Loucy (cell line): ENCODE results near the gene ETDA.
A peak's percentile ranks its signal among the peaks of the same experiment; 100 is the strongest.

ENCODE experiments used
- H2AFZ ChIP-seq: fragments of 200-600 bp; sonication (generic); 2 replicates; pipeline ENCODE4 v1.6.0; 2016; ENCODE audit warnings: antibody characterized with exemption, mild to moderate bottlenecking, low read length, moderate library complexity
- H3F3A ChIP-seq: fragments of 200-600 bp; 2 replicates; pipeline ENCODE4 v1.6.0; 2016; ENCODE audit warnings: antibody characterized with exemption, low read depth, mild to moderate bottlenecking
- H3K27me3 ChIP-seq: fragments of 200-600 bp; sonication (generic); 2 replicates; pipeline ENCODE4 v1.6.1; 2014; ENCODE audit warnings: low read length, mild to moderate bottlenecking; ENCODE audit not compliant: insufficient read depth, poor library complexity, severe bottlenecking
- H3K36me3 ChIP-seq: fragments of 200-600 bp; sonication (generic); 2 replicates; pipeline ENCODE4 v1.6.1; 2016; ENCODE audit warnings: low read length; ENCODE audit not compliant: insufficient read depth
- H3K4me1 ChIP-seq: fragments of 200-600 bp; sonication (generic); 2 replicates; pipeline ENCODE4 v1.5.1; 2014; ENCODE audit warnings: low read length, mild to moderate bottlenecking; ENCODE audit not compliant: insufficient read depth, poor library complexity, severe bottlenecking
- H3K4me2 ChIP-seq: fragments of 200-600 bp; sonication (generic); 2 replicates; pipeline ENCODE4 v1.6.0; 2014; ENCODE audit warnings: antibody characterized with exemption, low read length, low read depth, mild to moderate bottlenecking; ENCODE audit not compliant: poor library complexity, severe bottlenecking
- H3K4me3 ChIP-seq: fragments of 200-600 bp; sonication (generic); 2 replicates; pipeline ENCODE4 v1.5.1; 2014; ENCODE audit warnings: low read length, mild to moderate bottlenecking, mixed read lengths; ENCODE audit not compliant: poor library complexity, severe bottlenecking
- H3K79me2 ChIP-seq: fragments of 200-600 bp; sonication (generic); 2 replicates; pipeline ENCODE4 v1.6.1; 2014; ENCODE audit warnings: low read length; ENCODE audit not compliant: insufficient read depth
- H3K9ac ChIP-seq: fragments of 200-600 bp; sonication (generic); 2 replicates; pipeline ENCODE4 v1.6.0; 2014; ENCODE audit warnings: mild to moderate bottlenecking, low read depth, low read length, moderate library complexity; ENCODE audit not compliant: poor library complexity, severe bottlenecking
- H3K9me2 ChIP-seq: fragments of 200-600 bp; sonication (generic); replicated peaks from 2 replicates; pipeline ENCODE4 v1.6.1; 2016; ENCODE audit warnings: low read depth, low read length, mixed read lengths
- H3K9me3 ChIP-seq: fragments of 200-600 bp; sonication (generic); 2 replicates; pipeline ENCODE4 v1.6.1; 2014; ENCODE audit warnings: mild to moderate bottlenecking, antibody characterized with exemption, low read length, low read depth; ENCODE audit not compliant: insufficient read depth
- H4K20me1 ChIP-seq: fragments of 200-600 bp; sonication (generic); 2 replicates; pipeline ENCODE4 v1.6.0; 2014; ENCODE audit warnings: antibody characterized with exemption, low read length, mild to moderate bottlenecking; ENCODE audit not compliant: insufficient read depth, poor library complexity, severe bottlenecking
- EZH2phosphoT487 ChIP-seq: fragments of 200-600 bp; IDR thresholded peaks from 2 replicates; pipeline ENCODE4 v1.6.1; 2018; ENCODE audit warnings: antibody characterized with exemption, mild to moderate bottlenecking, moderate library complexity, borderline replicate concordance
- TF ChIP-seq, protein P1 (sequence below): fragments of 200-600 bp; sonication (generic); conservative IDR thresholded peaks from 2 replicates; pipeline ENCODE4 v1.5.1; 2014; ENCODE audit warnings: mild to moderate bottlenecking, antibody characterized with exemption, low read length

The ETDA gene

DNA sequence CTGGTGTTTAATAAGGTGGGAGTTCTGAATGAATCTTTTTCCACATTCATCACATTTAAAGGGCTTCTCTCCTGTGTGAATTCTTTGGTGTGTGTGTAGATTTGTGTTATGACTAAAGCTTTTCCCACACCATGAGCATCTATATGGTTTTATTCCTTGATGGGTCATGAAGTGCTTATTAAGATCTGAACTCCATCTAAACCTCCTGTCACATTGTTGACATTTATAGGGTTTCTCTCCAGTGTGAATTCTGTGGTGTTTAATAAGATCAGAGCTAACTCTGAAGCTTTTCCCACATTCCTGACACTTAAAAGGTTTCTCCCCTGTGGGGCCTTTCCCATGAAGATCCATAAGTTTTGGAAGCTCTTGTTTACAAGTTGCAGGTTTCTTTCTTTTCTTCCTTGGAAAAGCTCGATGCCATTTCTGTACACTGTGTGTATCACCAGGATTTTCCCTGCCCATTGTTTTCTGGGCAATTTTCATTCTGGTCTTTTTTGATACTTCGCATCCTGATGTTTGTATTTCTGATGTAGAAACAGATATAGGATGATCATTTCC, 35.5 kb downstream of the ETDA start:
- Histone ChIP-seq H3K79me2 (no peaks in the 10 kb centered on the region), H3K9me3 (no peaks in the 10 kb centered on the region; the same call in 1 of the 2 replicates), H3K4me1 (no peaks in the 10 kb centered on the region), H3K9me2 (no peaks in the 10 kb centered on the region), H2AFZ (no peak overlapping the region), H3F3A (no peaks in the 10 kb centered on the region), H3K36me3 (no peaks in the 10 kb centered on the region), H3K9ac (no peak overlapping the region), H3K4me3 (no peak overlapping the region), H3K27me3 (no peaks in the 10 kb centered on the region), H3K4me2 (no peak overlapping the region), H4K20me1 (no peaks in the 10 kb centered on the region)
- no peak for TF ChIP-seq EZH2phosphoT487
- TF ChIP-seq, protein P1, sequence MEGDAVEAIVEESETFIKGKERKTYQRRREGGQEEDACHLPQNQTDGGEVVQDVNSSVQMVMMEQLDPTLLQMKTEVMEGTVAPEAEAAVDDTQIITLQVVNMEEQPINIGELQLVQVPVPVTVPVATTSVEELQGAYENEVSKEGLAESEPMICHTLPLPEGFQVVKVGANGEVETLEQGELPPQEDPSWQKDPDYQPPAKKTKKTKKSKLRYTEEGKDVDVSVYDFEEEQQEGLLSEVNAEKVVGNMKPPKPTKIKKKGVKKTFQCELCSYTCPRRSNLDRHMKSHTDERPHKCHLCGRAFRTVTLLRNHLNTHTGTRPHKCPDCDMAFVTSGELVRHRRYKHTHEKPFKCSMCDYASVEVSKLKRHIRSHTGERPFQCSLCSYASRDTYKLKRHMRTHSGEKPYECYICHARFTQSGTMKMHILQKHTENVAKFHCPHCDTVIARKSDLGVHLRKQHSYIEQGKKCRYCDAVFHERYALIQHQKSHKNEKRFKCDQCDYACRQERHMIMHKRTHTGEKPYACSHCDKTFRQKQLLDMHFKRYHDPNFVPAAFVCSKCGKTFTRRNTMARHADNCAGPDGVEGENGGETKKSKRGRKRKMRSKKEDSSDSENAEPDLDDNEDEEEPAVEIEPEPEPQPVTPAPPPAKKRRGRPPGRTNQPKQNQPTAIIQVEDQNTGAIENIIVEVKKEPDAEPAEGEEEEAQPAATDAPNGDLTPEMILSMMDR = no peak

DNA sequence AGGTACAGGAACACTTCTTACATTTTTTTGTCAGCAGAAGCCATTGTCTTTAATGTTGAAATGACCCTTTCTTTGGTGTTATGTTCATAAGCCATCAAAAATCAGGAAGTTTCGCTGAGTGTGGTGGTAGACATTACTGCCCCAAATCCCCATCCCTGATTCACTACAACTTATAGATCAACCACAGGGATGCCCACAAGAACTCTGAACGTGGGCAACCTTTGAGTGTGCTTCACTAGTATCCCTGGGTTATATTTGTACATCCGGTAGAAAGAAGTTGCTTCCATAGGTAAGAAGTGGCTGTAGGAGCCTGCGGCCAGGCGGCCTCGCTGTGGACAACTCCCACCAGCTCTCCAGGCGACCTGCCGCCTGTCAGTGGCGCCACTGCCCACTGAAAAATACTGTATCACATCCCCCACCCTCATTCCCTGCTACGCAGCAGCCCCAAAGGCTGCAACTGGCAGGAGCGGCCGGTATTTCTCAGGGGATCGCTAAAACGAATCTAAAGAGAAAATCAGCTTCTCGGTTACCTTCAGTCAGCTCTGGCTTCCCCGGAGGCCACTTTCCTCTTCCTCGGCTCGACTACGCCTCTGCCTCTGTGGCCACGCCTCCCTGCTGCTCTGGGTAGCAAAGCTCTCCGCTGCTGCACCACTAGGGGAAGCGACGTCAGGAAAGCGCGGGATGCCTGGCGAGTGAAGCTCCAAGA, 43.5 kb downstream of the ETDA start:
- Histone ChIP-seq H3K4me1 (peaks cover 4% of the 10 kb centered on the region), H3K4me3 (peak overlapping the region; percentile 71), H2AFZ (peak overlapping the region; percentile 80), H3K9me3 (no peaks in the 10 kb centered on the region), H3K4me2 (peak overlapping the region; percentile 81), H3K36me3 (no peaks in the 10 kb centered on the region), H3K27me3 (no peaks in the 10 kb centered on the region), H3F3A (no peaks in the 10 kb centered on the region), H3K79me2 (no peaks in the 10 kb centered on the region), H3K9me2 (no peaks in the 10 kb centered on the region), H4K20me1 (no peaks in the 10 kb centered on the region), H3K9ac (peak overlapping the region; percentile 47)
- TF ChIP-seq, protein P1 = peak; percentile 25; the same call in 1 of the 2 replicates
- no peak for TF ChIP-seq EZH2phosphoT487

DNA sequence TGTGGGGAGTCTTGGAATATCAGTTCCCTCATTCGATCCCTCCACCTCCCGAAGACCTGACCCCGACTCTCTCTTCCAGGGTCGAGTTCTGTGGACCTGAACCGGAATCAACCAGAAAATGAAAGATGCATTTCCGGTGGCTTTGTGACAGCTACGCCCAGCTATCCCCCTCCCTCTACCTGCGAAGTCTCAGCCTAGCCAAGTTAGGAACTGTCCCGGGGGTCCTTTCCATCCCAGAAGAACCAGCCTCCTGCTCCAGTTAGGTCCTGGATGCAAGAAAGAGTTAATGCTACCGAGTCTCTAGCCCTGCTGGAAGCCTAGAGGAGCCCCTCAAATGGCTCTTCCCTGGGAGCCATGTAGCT, 44.1 kb downstream of the ETDA start:
- H3K27me3 ChIP-seq = no peaks in the 10 kb centered on the region
- no peaks in the 10 kb centered on the region for H3K9me3 ChIP-seq
- no peaks in the 10 kb centered on the region for H3K36me3 ChIP-seq
- H3K79me2 ChIP-seq = no peaks in the 10 kb centered on the region
- no peaks in the 10 kb centered on the region for H3K9me2 ChIP-seq
- no peaks in the 10 kb centered on the region for H4K20me1 ChIP-seq
- no peak for TF ChIP-seq EZH2phosphoT487
- TF ChIP-seq, protein P1 = no peak
- peak overlapping the region; percentile 80 for H2AFZ ChIP-seq
- peak overlapping the region; percentile 81 for H3K4me2 ChIP-seq
- H3K9ac ChIP-seq = peak overlapping the region; percentile 47
- H3K4me3 ChIP-seq = peak overlapping the region; percentile 71
- H3F3A ChIP-seq = no peaks in the 10 kb centered on the region
- H3K4me1 ChIP-seq = peaks cover 4% of the 10 kb centered on the region
